GM23248 (cell line): ENCODE results near the gene AGRN. TPM values are rescaled to one million over a fixed set of nuclear protein-coding genes. Genes with fewer than 3 reads are reported as not detected.

Experiments used
- DNase-seq: peaks from one replicate; pipeline ENCODE4 v3.0.0-alpha.2; 2015
- H2AFZ ChIP-seq: fragments of 200-600 bp; sonication (generic); 2 replicates; pipeline ENCODE4 v1.6.1; 2016; ENCODE audit warnings: antibody characterized with exemption
- H3F3A ChIP-seq: fragments of 200-600 bp; sonication (generic); 2 replicates; pipeline ENCODE4 v1.6.1; 2016; ENCODE audit warnings: mild to moderate bottlenecking, antibody characterized with exemption, mixed run types; ENCODE audit not compliant: insufficient read depth
- H3K27ac ChIP-seq: fragments of 200-600 bp; sonication (generic); 2 replicates; pipeline ENCODE4 v1.5.1; 2016; ENCODE audit warnings: mild to moderate bottlenecking
- H3K27me3 ChIP-seq: fragments of 200-600 bp; sonication (generic); replicated peaks from 2 replicates; pipeline ENCODE4 v1.6.1; 2016; ENCODE audit warnings: mild to moderate bottlenecking; ENCODE audit not compliant: insufficient read depth
- H3K36me3 ChIP-seq: fragments of 200-600 bp; sonication (generic); 2 replicates; pipeline ENCODE4 v1.6.1; 2016; ENCODE audit warnings: low read depth, mild to moderate bottlenecking
- H3K4me1 ChIP-seq: fragments of 200-600 bp; sonication (generic); 2 replicates; pipeline ENCODE4 v1.6.1; 2016; ENCODE audit warnings: mild to moderate bottlenecking; ENCODE audit not compliant: insufficient read depth
- H3K4me2 ChIP-seq: fragments of 200-600 bp; sonication (generic); one replicate; pipeline ENCODE4 v1.6.1; 2016; ENCODE audit warnings: mild to moderate bottlenecking; ENCODE audit not compliant: unreplicated experiment
- H3K4me3 ChIP-seq: fragments of 200-600 bp; sonication (generic); 2 replicates; pipeline ENCODE4 v1.5.1; 2016; ENCODE audit warnings: mild to moderate bottlenecking
- H3K79me2 ChIP-seq: fragments of 200-600 bp; sonication (generic); 2 replicates; pipeline ENCODE4 v1.6.1; 2016; ENCODE audit warnings: mild to moderate bottlenecking; ENCODE audit not compliant: insufficient read depth
- H3K9ac ChIP-seq: fragments of 200-600 bp; sonication (generic); 2 replicates; pipeline ENCODE4 v1.6.1; 2016; ENCODE audit warnings: mild to moderate bottlenecking
- H3K9me2 ChIP-seq: fragments of 200-600 bp; sonication (generic); 2 replicates; pipeline ENCODE4 v1.6.1; 2016; ENCODE audit warnings: mixed run types, mild to moderate bottlenecking, moderate library complexity; ENCODE audit not compliant: insufficient read depth
- H3K9me3 ChIP-seq: fragments of 200-600 bp; sonication (generic); one replicate; pipeline ENCODE4 v1.6.1; 2017; ENCODE audit warnings: low read depth
- H4K20me1 ChIP-seq: fragments of 200-600 bp; sonication (generic); 2 replicates; pipeline ENCODE4 v1.6.0; 2016; ENCODE audit not compliant: insufficient read depth
- EZH2 ChIP-seq: fragments of 200-600 bp; sonication (generic); IDR thresholded peaks from 2 replicates; pipeline ENCODE4 v1.6.1; 2018; ENCODE audit warnings: antibody characterized with exemption, mild to moderate bottlenecking; ENCODE audit not compliant: insufficient read depth, poor library complexity, severe bottlenecking
- EZH2phosphoT487 ChIP-seq: fragments of 200-600 bp; sonication (generic); IDR thresholded peaks from 2 replicates; pipeline ENCODE4 v1.6.1; 2018; ENCODE audit warnings: antibody characterized with exemption, moderate library complexity, mild to moderate bottlenecking, low read depth; ENCODE audit not compliant: insufficient read depth
- WGBS, 2 experiments: methylation state at CpG; one replicate each; pipeline ENCODE4 v1.1.6; 2015 to 2017; ENCODE audit warnings: low lambda C conversion rate in 2 of 2, low coverage in 1 of 2; ENCODE audit errors: missing lambda C conversion rate in 2 of 2; 5-methylcytosine and 5-hydroxymethylcytosine counted together
- in situ Hi-C: fragments of 300-500 bp; cut with MboI; formaldehyde crosslinking; loops from 2 replicates; pipeline ENCODE4 v1.15.0; 2020
- polyA plus RNA-seq: library from polyadenylated mRNA; unstranded; fragments of >200 nt; fragmentation: Nextera tagmentation; extraction: Ambion mirVana; gene quantifications from 2 replicates; pipeline ENCODE4 v1.2.1, GENCODE V29; 2016
- total RNA-seq: library from RNA; depleted of rRNA; stranded (reverse); fragments of >200 nt; shearing (Covaris generic); gene quantifications from 2 replicates; pipeline ENCODE4 v1.2.3, GENCODE V29; 2014

Gene AGRN
- total and polyA plus RNA-seq, 2 experiments from 2014 or later: 1.4 to 43.2 TPM

DNA sequence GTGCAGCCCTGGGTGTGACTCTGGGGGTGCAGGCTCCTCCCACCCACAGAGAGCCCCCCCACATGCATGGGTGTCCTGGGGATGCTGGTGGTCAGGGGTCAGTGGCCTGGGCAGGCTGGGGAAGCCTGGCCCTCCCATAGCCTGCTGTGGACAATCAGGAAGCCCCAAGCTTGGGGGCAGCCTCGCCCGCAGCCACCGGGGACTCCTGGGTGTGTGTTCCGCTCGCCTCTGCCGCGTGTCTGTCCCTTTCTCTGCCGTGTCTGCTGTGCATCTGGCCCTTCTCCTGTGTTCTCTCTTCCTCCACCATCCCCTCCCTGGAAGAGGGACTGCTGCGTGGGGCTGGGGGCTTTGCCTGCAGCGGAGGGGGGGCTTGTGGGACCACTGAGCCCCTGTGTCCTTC, 22.9 kb downstream of the AGRN start:
- no peaks in the 10 kb centered on the region for H4K20me1 ChIP-seq
- no peaks in the 10 kb centered on the region for H3K9me2 ChIP-seq
- no peak overlapping the region for H3K4me2 ChIP-seq
- no peaks in the 10 kb centered on the region for H3K9me3 ChIP-seq
- H3K27me3 ChIP-seq: no peaks in the 10 kb centered on the region
- in situ Hi-C loops: no loop called here
- H3K36me3 ChIP-seq: no peaks in the 10 kb centered on the region
- TF ChIP-seq EZH2 (no peak), EZH2phosphoT487 (no peak)
- H3K27ac ChIP-seq: no peak overlapping the region
- no peaks in the 10 kb centered on the region for H3F3A ChIP-seq
- DNase-seq: no peak
- no peaks in the 10 kb centered on the region for H3K79me2 ChIP-seq
- WGBS, 2 experiments: 84 to 87% methylated on average over 8 to 10 of the region's 10 CpGs
- H3K4me3 ChIP-seq: no peak overlapping the region
- no peaks in the 10 kb centered on the region for H3K4me1 ChIP-seq
- no peak overlapping the region for H2AFZ ChIP-seq
- no peak overlapping the region for H3K9ac ChIP-seq

DNA sequence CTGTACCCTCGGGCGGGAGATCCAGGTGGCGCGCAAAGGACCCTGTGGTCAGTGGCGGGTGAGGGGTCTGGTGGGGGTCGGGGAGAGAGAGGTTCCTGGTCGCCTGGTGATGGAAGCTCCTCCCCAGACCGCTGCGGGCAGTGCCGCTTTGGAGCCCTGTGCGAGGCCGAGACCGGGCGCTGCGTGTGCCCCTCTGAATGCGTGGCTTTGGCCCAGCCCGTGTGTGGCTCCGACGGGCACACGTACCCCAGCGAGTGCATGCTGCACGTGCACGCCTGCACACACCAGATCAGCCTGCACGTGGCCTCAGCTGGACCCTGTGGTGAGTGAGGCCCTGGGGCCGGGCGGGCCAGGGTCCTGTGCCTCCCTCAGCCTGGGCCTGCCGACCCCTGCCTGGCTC, 23.5 kb downstream of the AGRN start:
- 95 to 97% methylated on average over 16 to 25 of the region's 27 CpGs for WGBS, 2 experiments
- Histone ChIP-seq H4K20me1 (no peaks in the 10 kb centered on the region), H3K4me1 (no peaks in the 10 kb centered on the region), H3K36me3 (no peaks in the 10 kb centered on the region), H3K27me3 (no peaks in the 10 kb centered on the region), H3K27ac (no peak overlapping the region), H3K4me2 (no peak overlapping the region), H3K79me2 (no peaks in the 10 kb centered on the region), H3F3A (no peaks in the 10 kb centered on the region), H3K9me2 (no peaks in the 10 kb centered on the region), H3K9me3 (no peaks in the 10 kb centered on the region), H3K4me3 (no peak overlapping the region), H3K9ac (no peak overlapping the region), H2AFZ (no peak overlapping the region)
- TF ChIP-seq EZH2 (no peak), EZH2phosphoT487 (no peak)
- in situ Hi-C loops: no loop called here
- DNase-seq: no peak

GRCh38 chr1:1043921-1044320, 24.0 kb downstream of the AGRN start:
- no peak overlapping the region for H3K27ac ChIP-seq
- H4K20me1 ChIP-seq: no peaks in the 10 kb centered on the region
- H3K36me3 ChIP-seq: no peaks in the 10 kb centered on the region

DNA sequence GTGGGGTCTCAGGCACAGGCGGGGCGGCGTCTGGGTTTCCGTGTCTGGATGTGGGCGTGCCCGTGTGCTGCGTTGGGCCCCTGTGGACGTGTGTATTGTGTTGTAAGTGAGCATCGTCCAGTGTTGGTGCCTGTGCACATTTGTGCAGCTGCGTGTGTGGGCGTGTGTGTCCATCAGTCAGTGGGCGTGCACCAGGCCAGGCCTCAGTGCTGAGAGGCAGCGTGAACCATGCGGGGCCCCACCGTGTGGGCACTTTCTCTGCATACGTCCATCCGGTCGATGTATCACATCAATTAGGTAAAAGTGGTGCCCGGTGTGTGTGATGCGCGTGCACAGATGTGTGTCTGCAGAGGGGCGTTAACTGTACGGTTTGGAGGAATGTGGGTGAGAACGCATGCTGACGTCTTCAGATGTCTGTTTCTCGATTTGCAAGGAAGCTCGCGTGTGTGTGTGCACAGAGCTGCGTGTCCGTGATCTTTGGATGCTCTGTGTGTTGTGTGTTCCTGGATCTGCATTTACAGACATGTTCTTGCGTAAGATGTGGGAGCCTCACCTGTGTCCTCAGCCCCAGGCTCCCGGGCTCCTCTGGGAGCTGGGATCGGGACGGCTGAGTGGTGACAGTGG, 24.6 kb downstream of the AGRN start:
- Histone ChIP-seq H2AFZ (no peak overlapping the region), H3K27ac (no peak overlapping the region), H4K20me1 (no peaks in the 10 kb centered on the region), H3K4me3 (no peak overlapping the region), H3K36me3 (no peaks in the 10 kb centered on the region), H3K79me2 (no peaks in the 10 kb centered on the region), H3F3A (no peaks in the 10 kb centered on the region), H3K27me3 (no peaks in the 10 kb centered on the region), H3K9me2 (no peaks in the 10 kb centered on the region), H3K9me3 (no peaks in the 10 kb centered on the region), H3K4me2 (no peak overlapping the region), H3K9ac (no peak overlapping the region), H3K4me1 (no peaks in the 10 kb centered on the region)
- in situ Hi-C loops: no loop called here
- no peak for DNase-seq
- WGBS, 2 experiments: 87 to 89% methylated on average over 32 to 34 of the region's 34 CpGs
- no peak for TF ChIP-seq EZH2phosphoT487
- TF ChIP-seq EZH2: no peak

More at GRCh38 chr1:1043921-1044320, 24.0 kb downstream of the AGRN start:
- Histone ChIP-seq H3K4me2 (no peak overlapping the region), H3K9me2 (no peaks in the 10 kb centered on the region), H3K79me2 (no peaks in the 10 kb centered on the region), H2AFZ (no peak overlapping the region), H3K4me3 (no peak overlapping the region), H3K27me3 (no peaks in the 10 kb centered on the region), H3K9ac (no peak overlapping the region), H3F3A (no peaks in the 10 kb centered on the region), H3K9me3 (no peaks in the 10 kb centered on the region), H3K4me1 (no peaks in the 10 kb centered on the region)
- in situ Hi-C loops: no loop called here
- 97 to 98% methylated on average over 33 of the region's 33 CpGs for whole genome bisulfite sequencing, 2 experiments
- no peak for DNase-seq
- no peak for TF ChIP-seq EZH2
- TF ChIP-seq EZH2phosphoT487: no peak
